Thymus (tissue), 11 donors: Measurements from ENCODE around the gene FAM20C. TPM values are rescaled to one million over a fixed set of nuclear protein-coding genes. Genes with fewer than 3 reads are reported as not detected.

Experiments used
- DNase-seq, 9 donors: peaks; one replicate each; pipeline ENCODE4 v3.0.0-alpha.2; 2013; ENCODE audit warnings: low spot score in 9 of 9, low read depth in 6 of 9, missing footprints in 1 of 9
- H3K27ac ChIP-seq, 2 donors: one replicate each; pipeline ENCODE4 v1.5.1; 2013; ENCODE audit warnings: control low read depth in 1 of 2, low read depth in 1 of 2, low read length in 1 of 2, mild to moderate bottlenecking in 1 of 2, moderate library complexity in 1 of 2
- H3K27me3 ChIP-seq, 2 donors: one replicate each; pipeline ENCODE4 v1.5.1; 2013; ENCODE audit warnings: low read length in 1 of 2; ENCODE audit not compliant: control insufficient read depth in 2 of 2, insufficient read depth in 1 of 2
- H3K36me3 ChIP-seq, 2 donors: one replicate each; pipeline ENCODE4 v1.5.1; 2013; ENCODE audit warnings: low read length in 1 of 2, mild to moderate bottlenecking in 1 of 2, moderate library complexity in 1 of 2; ENCODE audit not compliant: control insufficient read depth in 2 of 2, insufficient read depth in 2 of 2
- H3K4me1 ChIP-seq, 2 donors: one replicate each; pipeline ENCODE4 v1.5.1; 2013; ENCODE audit warnings: low read length in 2 of 2; ENCODE audit not compliant: control insufficient read depth in 2 of 2, insufficient read depth in 2 of 2
- H3K4me3 ChIP-seq, 2 donors: one replicate each; pipeline ENCODE4 v1.5.1; 2013; ENCODE audit warnings: low read length in 2 of 2, control low read depth in 1 of 2, mild to moderate bottlenecking in 1 of 2
- H3K9me3 ChIP-seq, 2 donors: one replicate each; pipeline ENCODE4 v1.5.1; 2013; ENCODE audit warnings: low read length in 1 of 2, mild to moderate bottlenecking in 1 of 2; ENCODE audit not compliant: control insufficient read depth in 2 of 2, insufficient read depth in 1 of 2
- WGBS: extraction: QIAGEN DNeasy Blood & Tissue Kit; methylation state at CpG from one replicate; pipeline ENCODE4 v1.1.7; 2013; 5-methylcytosine and 5-hydroxymethylcytosine counted together
- polyA plus RNA-seq: library from polyadenylated mRNA; stranded (reverse); fragments of 200-250 nt; gene quantifications from one replicate; pipeline ENCODE4 v1.2.3, GENCODE V29; 2013
- total RNA-seq: library from RNA; stranded (reverse); fragments of 120-200 nt; gene quantifications from one replicate; pipeline ENCODE4 v1.2.4, GENCODE V29; 2013
- donor health status: healthy.

The FAM20C gene
- total and polyA plus RNA-seq, 2 donors, result 2.4 to 16.5 TPM

DNA sequence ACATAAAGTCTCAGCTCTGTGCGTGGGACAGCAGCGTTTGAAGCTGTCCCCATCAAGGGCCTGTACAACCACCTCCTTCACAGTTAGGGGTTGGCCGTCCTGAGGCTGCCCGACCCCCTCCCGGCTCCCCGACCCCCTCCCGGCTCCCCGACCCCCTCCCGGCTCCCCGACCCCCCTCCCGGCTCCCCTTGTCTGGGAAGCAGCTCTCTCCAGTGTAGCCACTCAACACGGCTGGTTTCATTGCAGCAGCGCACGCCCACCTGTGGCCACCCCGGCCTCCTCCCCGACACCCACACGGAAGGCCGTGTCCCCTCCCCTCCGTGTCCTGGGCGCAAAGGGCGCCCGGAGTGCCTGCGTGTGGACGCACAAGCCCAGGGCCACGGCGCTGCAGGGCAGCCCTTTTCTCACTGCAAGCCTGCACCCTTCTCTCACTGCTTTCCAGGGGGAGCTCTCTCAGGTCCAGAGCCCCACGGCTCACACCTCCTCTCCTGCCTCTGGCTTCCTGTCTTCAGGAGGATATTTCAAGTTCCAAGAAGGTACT lies 20.9 kb upstream of the FAM20C start:
- Histone ChIP-seq H3K27me3 (peaks cover 0 to 13% of the 10 kb centered on the region in 2 donors), H3K27ac (no peak overlapping the region), H3K4me1 (peaks cover 0 to 9% of the 10 kb centered on the region in 2 donors), H3K4me3 (no peak overlapping the region), H3K9me3 (no peaks in the 10 kb centered on the region), H3K36me3 (no peaks in the 10 kb centered on the region)
- WGBS, result 89% methylated on average over 27 of the region's 27 CpGs
- DNase-seq, result no peak

DNA sequence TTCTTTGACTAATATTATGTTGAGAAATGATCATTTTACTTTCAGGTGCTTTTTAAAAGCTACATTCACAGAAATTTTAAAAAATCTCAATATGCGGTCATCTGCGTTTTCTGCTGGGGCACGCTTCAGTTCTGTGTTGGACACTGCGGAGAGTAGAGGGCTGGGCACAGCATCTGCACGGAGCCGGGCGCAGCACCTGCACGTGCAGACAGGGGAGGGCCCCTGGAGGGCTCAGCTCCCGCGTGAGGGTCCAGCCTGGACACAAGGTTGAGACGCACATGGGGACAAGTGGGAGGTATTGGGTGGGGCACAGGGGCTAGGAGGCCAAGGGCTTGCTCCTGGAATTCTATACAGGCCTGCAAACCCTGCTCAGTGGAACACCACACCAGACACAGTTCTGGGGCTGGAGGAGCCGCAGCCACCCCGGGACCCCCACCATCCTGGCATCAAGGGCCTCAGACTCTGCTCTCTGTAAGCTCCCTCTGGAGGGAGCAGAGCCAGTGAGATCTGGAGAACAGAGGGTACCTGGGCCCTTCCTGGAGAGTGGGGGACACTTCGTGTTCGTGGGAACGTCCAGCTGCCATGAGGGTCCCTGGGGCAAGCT lies 20.4 kb upstream of the FAM20C start:
- no peaks in the 10 kb centered on the region for H3K9me3 ChIP-seq
- peaks cover 0 to 8% of the 10 kb centered on the region in 2 donors for H3K4me1 ChIP-seq
- H3K27ac ChIP-seq, result no peak overlapping the region
- no peak for DNase-seq
- H3K4me3 ChIP-seq, result no peak overlapping the region
- WGBS, result 95% methylated on average over 16 of the region's 16 CpGs
- peaks cover 0 to 8% of the 10 kb centered on the region in 2 donors for H3K27me3 ChIP-seq
- H3K36me3 ChIP-seq, result no peaks in the 10 kb centered on the region

DNA sequence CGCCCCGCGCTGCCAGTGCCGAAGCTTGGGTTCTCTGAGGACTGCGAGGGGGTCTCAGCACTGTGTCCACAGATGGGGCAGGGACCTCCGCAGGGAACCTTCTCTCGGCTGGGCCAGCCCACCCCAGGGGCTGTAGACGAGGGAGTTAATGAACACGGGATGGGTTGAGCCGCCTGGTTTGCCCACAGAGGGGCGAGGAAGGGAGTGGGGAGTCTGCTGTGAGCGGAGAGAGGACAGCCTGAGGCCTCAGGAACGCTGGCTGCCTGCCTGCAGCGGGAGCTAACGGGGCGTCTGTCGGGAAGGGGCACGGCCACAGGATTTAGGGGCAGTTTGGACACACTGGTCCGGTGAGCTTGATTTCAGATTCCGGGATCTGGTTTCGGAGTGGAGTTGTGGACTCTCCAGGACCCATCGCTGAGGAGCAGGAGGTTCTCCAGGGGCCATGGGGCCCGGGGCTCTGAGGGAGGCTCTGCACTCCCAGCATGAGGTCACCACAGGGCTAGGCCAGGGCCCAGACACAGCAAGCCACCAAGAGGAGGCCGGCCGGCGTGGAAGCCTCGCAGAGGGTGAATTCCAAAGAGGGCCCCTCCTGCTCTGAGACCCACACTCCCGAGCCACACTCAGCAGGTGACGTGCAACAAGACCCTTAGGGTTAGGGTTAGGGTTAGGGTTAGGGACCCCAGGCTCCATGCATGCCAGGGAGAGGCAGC lies 19.0 kb upstream of the FAM20C start:
- Histone ChIP-seq H3K27me3 (peaks cover 0 to 3% of the 10 kb centered on the region in 2 donors), H3K27ac (no peak overlapping the region), H3K4me1 (peaks cover 0 to 8% of the 10 kb centered on the region in 2 donors), H3K4me3 (no peak overlapping the region), H3K36me3 (no peaks in the 10 kb centered on the region), H3K9me3 (no peaks in the 10 kb centered on the region)
- DNase-seq, result no peak
- WGBS, result 94% methylated on average over 29 of the region's 29 CpGs

- no peak for DNase-seq
- H3K4me1 ChIP-seq, result peaks cover 0 to 8% of the 10 kb centered on the region in 2 donors
- 89% methylated on average over 2 of the region's 2 CpGs for WGBS
- no peak overlapping the region for H3K27ac ChIP-seq
- peaks cover 0 to 4% of the 10 kb centered on the region in 2 donors for H3K27me3 ChIP-seq
- H3K9me3 ChIP-seq, result no peaks in the 10 kb centered on the region
- no peaks in the 10 kb centered on the region for H3K36me3 ChIP-seq
- H3K4me3 ChIP-seq, result no peak overlapping the region
Observed at GRCh38 chr7:174716-175115, 17.7 kb upstream of the FAM20C start.

DNA sequence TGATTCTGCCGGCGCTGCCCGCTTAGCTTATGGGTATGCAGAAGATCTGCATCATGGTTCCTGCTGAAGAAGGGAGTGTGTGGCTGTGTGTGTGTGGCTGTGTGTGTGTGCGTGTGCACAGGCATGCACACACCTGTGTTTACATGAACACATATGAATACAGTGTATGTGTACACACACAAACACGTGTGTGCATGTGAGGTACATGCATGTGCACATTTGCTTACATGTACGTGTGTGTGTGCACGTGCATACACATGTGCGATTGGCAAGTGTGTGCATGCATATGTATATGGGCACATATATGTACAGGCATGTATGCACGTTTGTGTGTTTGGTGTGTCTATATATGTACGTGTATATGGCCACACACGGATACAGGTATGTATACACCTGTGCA lies 16.4 kb upstream of the FAM20C start:
- peaks cover 0 to 8% of the 10 kb centered on the region in 2 donors for H3K4me1 ChIP-seq
- H3K9me3 ChIP-seq, result no peaks in the 10 kb centered on the region
- 96% methylated on average over 11 of the region's 11 CpGs for WGBS
- peaks cover 0 to 4% of the 10 kb centered on the region in 2 donors for H3K27me3 ChIP-seq
- no peak for DNase-seq
- no peak overlapping the region for H3K27ac ChIP-seq
- H3K4me3 ChIP-seq, result no peak overlapping the region
- H3K36me3 ChIP-seq, result no peaks in the 10 kb centered on the region

DNA sequence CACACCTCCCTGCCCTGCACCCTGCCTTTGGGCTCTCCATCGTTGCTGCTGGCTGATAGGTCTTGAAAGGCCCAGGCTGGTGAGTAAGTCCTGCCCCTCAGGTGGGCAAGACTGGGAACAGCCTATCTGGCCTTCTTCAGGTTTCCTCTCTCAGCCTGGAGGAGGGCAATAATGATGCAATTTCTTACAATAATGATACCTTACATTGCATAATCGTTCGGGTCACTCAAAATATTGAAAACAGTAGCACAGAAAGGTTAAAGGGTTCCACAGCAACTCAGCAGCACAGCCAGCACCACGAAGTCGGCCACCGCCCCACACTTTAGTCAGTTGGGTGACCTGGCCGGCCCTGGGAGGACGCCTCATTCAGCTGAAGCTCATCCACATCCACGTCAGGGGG lies 16.0 kb upstream of the FAM20C start:
- Histone ChIP-seq H3K27me3 (peaks cover 0 to 4% of the 10 kb centered on the region in 2 donors), H3K27ac (no peak overlapping the region), H3K4me3 (no peak overlapping the region), H3K36me3 (no peaks in the 10 kb centered on the region), H3K4me1 (peaks cover 0 to 8% of the 10 kb centered on the region in 2 donors), H3K9me3 (no peaks in the 10 kb centered on the region)
- no peak for DNase-seq
- 92% methylated on average over 9 of the region's 9 CpGs for WGBS

- Histone ChIP-seq H3K36me3 (no peaks in the 10 kb centered on the region), H3K27me3 (peaks cover 0 to 4% of the 10 kb centered on the region in 2 donors), H3K9me3 (no peaks in the 10 kb centered on the region), H3K4me3 (no peak overlapping the region), H3K4me1 (peaks cover 0 to 8% of the 10 kb centered on the region in 2 donors), H3K27ac (no peak overlapping the region)
- no peak for DNase-seq
- 95% methylated on average over 21 of the region's 21 CpGs for WGBS
Observed at GRCh38 chr7:176786-177459, 15.4 kb upstream of the FAM20C start.

DNA sequence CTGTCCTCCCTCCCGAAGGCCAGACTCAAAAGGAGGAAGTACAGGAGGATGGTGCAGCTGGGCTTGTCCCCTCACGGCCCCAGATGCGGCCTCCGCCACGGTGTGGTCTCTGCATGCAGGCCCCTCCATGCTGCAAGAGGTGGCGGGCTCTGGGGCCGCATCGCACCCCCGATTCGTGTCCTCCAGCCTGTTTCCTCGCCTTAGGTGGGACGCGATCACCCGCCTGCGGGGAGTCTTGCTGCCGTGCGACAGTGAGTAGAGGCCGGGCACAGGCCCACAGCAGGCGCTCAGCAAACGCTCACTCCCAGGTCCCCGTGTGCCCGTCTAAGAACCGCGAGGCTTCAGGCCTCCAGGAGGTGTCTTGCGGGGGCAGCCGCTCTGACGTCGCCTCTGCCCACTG lies 13.9 kb upstream of the FAM20C start:
- WGBS, result 89% methylated on average over 28 of the region's 28 CpGs
- Histone ChIP-seq H3K27ac (no peak overlapping the region), H3K36me3 (no peaks in the 10 kb centered on the region), H3K9me3 (no peaks in the 10 kb centered on the region), H3K4me1 (peaks cover 0 to 8% of the 10 kb centered on the region in 2 donors), H3K4me3 (no peak overlapping the region), H3K27me3 (peaks cover 0 to 4% of the 10 kb centered on the region in 2 donors)
- DNase-seq, result no peak

DNA sequence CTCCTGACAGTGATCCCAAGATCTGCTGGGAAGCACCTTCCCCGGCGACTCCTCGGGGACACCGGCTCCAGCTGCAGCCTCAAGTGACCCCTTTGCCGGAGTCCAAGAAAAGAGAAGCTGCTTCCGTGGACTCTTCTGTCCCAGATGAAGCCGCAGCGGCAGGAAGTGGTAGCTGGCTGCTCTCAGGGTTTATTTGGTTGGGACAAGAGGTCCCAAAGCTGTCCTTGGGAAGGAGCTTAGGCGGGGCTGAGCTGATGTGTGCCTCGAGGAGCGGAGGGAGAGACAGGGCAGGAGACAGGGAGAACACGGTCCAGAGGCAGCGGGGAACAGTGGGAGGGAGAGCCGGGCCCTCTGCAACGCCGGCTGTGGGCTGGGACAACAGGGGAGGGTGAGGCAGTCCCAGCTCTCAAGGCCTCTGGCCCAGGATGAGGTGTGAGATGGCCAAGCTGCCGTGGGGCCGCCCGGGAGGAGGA lies 13.1 kb upstream of the FAM20C start:
- 91% methylated on average over 19 of the region's 19 CpGs for WGBS

More for the DNA sequence above, 13.1 kb upstream of the FAM20C start:
- no peak overlapping the region for H3K27ac ChIP-seq
- no peaks in the 10 kb centered on the region for H3K36me3 ChIP-seq
- no peak overlapping the region for H3K4me3 ChIP-seq
- peaks cover 0 to 3% of the 10 kb centered on the region in 2 donors for H3K4me1 ChIP-seq
- peaks cover 0 to 4% of the 10 kb centered on the region in 2 donors for H3K27me3 ChIP-seq
- DNase-seq, result no peak
- no peaks in the 10 kb centered on the region for H3K9me3 ChIP-seq
